Measurements from ENCODE around the gene ELP2. TPM values are rescaled to one million over a fixed set of nuclear protein-coding genes. Genes with fewer than 3 reads are reported as not detected.

The ELP2 gene
- total RNA-seq, 4 donors from 2014 or later: 23.2 to 59.5 (median 49.6) TPM

GRCh38 chr18:36214811-36215210 is 85.1 kb downstream of the ELP2 start:
- TF ChIP-seq POLR2AphosphoS5 (IDR thresholded peaks at IDR 0.05) (no peak), EP300 (IDR thresholded peaks at IDR 0.05; ENCODE audit: low read depth) (no peak), CTCF (IDR thresholded peaks at IDR 0.05) (no peak), POLR2A (IDR thresholded peaks at IDR 0.05) (no peak)
- no peak for DNase-seq
- 88 to 100% methylated on average over 1 to 8 of the region's 8 CpGs for WGBS, 2 donors (ENCODE audit: low coverage in 1 of 2)
- intact Hi-C loops (cut with DNase I; ENCODE audit: low total_unique reads) (no loop called here), in situ Hi-C loops (cut with MboI; ENCODE audit: low pct_ligation_motif_present in 1 of 4, low pct_unique_long_range_greater_than_20kb in 1 of 4, low sequenced_read_pairs in 3 of 4) (no loop called here)
- no peak overlapping the region for H3K27ac ChIP-seq
- H3K9me3 ChIP-seq: no peaks in the 10 kb centered on the region
- H3K36me3 ChIP-seq: no peaks in the 10 kb centered on the region
- H3K4me1 ChIP-seq: peaks cover 0 to 8% (median 2%) of the 10 kb centered on the region in 4 donors
- no peak overlapping the region for H3K4me3 ChIP-seq
- no peaks in the 10 kb centered on the region for H3K27me3 ChIP-seq

GRCh38 chr18:36215577-36215976 is 85.9 kb downstream of the ELP2 start:
- no peaks in the 10 kb centered on the region for H3K36me3 ChIP-seq
- intact Hi-C loops (cut with DNase I; ENCODE audit: low total_unique reads) (no loop called here), in situ Hi-C loops (cut with MboI; ENCODE audit: low pct_ligation_motif_present in 1 of 4, low pct_unique_long_range_greater_than_20kb in 1 of 4, low sequenced_read_pairs in 3 of 4) (no loop called here)
- no peak overlapping the region for H3K4me3 ChIP-seq
- H3K27me3 ChIP-seq: no peaks in the 10 kb centered on the region
- H3K27ac ChIP-seq: no peak overlapping the region
- no peaks in the 10 kb centered on the region for H3K9me3 ChIP-seq
- 92% methylated on average over 9 of the region's 9 CpGs; no CpG with 5 or more reads in 1 of the 2 donors for WGBS, 2 donors (ENCODE audit: low coverage in 1 of 2)
- H3K4me1 ChIP-seq: peaks cover 0 to 8% (median 2%) of the 10 kb centered on the region in 4 donors
- DNase-seq: no peak
- TF ChIP-seq POLR2A (IDR thresholded peaks at IDR 0.05): no peak
- TF ChIP-seq POLR2AphosphoS5 (IDR thresholded peaks at IDR 0.05): no peak
- TF ChIP-seq CTCF (IDR thresholded peaks at IDR 0.05): no peak
- no peak for TF ChIP-seq EP300 (IDR thresholded peaks at IDR 0.05; ENCODE audit: low read depth)

GRCh38 chr18:36217348-36217747 is 87.6 kb downstream of the ELP2 start:
- in situ Hi-C loops (cut with MboI; ENCODE audit: low pct_ligation_motif_present in 1 of 4, low pct_unique_long_range_greater_than_20kb in 1 of 4, low sequenced_read_pairs in 3 of 4): no loop called here
- intact Hi-C loops (cut with DNase I; ENCODE audit: low total_unique reads): no loop called here
- TF ChIP-seq POLR2AphosphoS5 (IDR thresholded peaks at IDR 0.05) (no peak), CTCF (IDR thresholded peaks at IDR 0.05) (no peak), EP300 (IDR thresholded peaks at IDR 0.05; ENCODE audit: low read depth) (no peak), POLR2A (IDR thresholded peaks at IDR 0.05) (no peak)
- H3K27ac ChIP-seq: peak overlapping the region in 1 of 4 donors; percentile 30
- no peak overlapping the region for H3K4me3 ChIP-seq
- H3K9me3 ChIP-seq: no peaks in the 10 kb centered on the region
- peaks cover 0 to 8% (median 2%) of the 10 kb centered on the region in 4 donors for H3K4me1 ChIP-seq
- no peaks in the 10 kb centered on the region for H3K27me3 ChIP-seq
- H3K36me3 ChIP-seq: no peaks in the 10 kb centered on the region
- 46% methylated on average over 3 of the region's 3 CpGs; no CpG with 5 or more reads in 1 of the 2 donors for whole genome bisulfite sequencing, 2 donors (ENCODE audit: low coverage in 1 of 2)
- peak; percentile 51 for DNase-seq

- no peak overlapping the region for H3K27ac ChIP-seq
- no peaks in the 10 kb centered on the region for H3K27me3 ChIP-seq
- WGBS, 2 donors (ENCODE audit: low coverage in 1 of 2): 61 to 100% methylated on average over 1 of the region's 1 CpG
- no peak overlapping the region for H3K4me3 ChIP-seq
- no peaks in the 10 kb centered on the region for H3K4me1 ChIP-seq
- no peak for DNase-seq
- in situ Hi-C loops (cut with MboI; ENCODE audit: low pct_ligation_motif_present in 1 of 4, low pct_unique_long_range_greater_than_20kb in 1 of 4, low sequenced_read_pairs in 3 of 4): no loop called here
- H3K9me3 ChIP-seq: peaks cover 20% of the 10 kb centered on the region in 2 donors
- H3K36me3 ChIP-seq: no peaks in the 10 kb centered on the region
- TF ChIP-seq POLR2AphosphoS5 (IDR thresholded peaks at IDR 0.05) (no peak), EP300 (IDR thresholded peaks at IDR 0.05; ENCODE audit: low read depth) (no peak), CTCF (IDR thresholded peaks at IDR 0.05) (no peak), POLR2A (IDR thresholded peaks at IDR 0.05) (no peak)
- intact Hi-C loops (cut with DNase I; ENCODE audit: low total_unique reads): no loop called here
Observed at GRCh38 chr18:36229188-36229587, 99.5 kb downstream of the ELP2 start.

Other genes starting within 250 kb of the ELP2 start
- 10 to 100 TPM; 34.4 to 59.9 (median 44.3) TPM for gene RPRD1A, start 62.3 kb upstream of the ELP2 start, total RNA-seq
- 10 to 100 TPM in 3 of 4 donors, 1 to 10 TPM in 1; 4.5 to 24.3 (median 19.6) TPM for gene SLC39A6, start 559 bp upstream of the ELP2 start, total RNA-seq
- gene MOCOS, start 57.6 kb downstream of the ELP2 start, total RNA-seq: 1 to 10 TPM; 2.6 to 5.7 (median 4.4) TPM
- 10 to 100 TPM in 2 of 4 donors, 1 to 10 TPM in 2; 3.5 to 40.0 (median 14.5) TPM for gene FHOD3, start 167.8 kb downstream of the ELP2 start, total RNA-seq